ENCODE measurements around the gene TLR8. TPM values are rescaled to one million over a fixed set of nuclear protein-coding genes. Genes with fewer than 3 reads are reported as not detected.

Gene TLR8
- total and polyA plus RNA-seq, 2 of the 13 experiments (the other 11 are each of a cell fraction or from before 2014, with no cell fraction given), result not detected

- H3K9ac ChIP-seq (ENCODE audit: insufficient read depth, low read depth, low read length), result no peak overlapping the region
- 43% methylated on average over 4 of the region's 4 CpGs for WGBS (ENCODE audit: low lambda C conversion rate)
- no peaks in the 10 kb centered on the region for H3K79me2 ChIP-seq (ENCODE audit: insufficient read depth, low read length)
- intact Hi-C loops (cut with micrococcal nuclease; ENCODE audit: unreplicated experiment) (no loop called here), in situ Hi-C loops (cut with HindIII; ENCODE audit: extremely low pct_ligation_motif_present, low pct_unique_long_range_greater_than_20kb) (no loop called here)
- TF ChIP-seq BRD4 (CRISPR knock-in tag; IDR thresholded peaks at IDR 0.05) (no peak), MTA1 (CRISPR knock-in tag; IDR thresholded peaks at IDR 0.05; ENCODE audit: borderline replicate concordance) (no peak), MAZ (IDR thresholded peaks at IDR 0.05; ENCODE audit: borderline replicate concordance, low read depth, low read length) (no peak), MAZ (CRISPR knock-in tag; IDR thresholded peaks at IDR 0.05; ENCODE audit: low read depth) (no peak), MEIS1 (CRISPR knock-in tag; IDR thresholded peaks at IDR 0.05; ENCODE audit: borderline replicate concordance) (no peak), ZNF44 (CRISPR knock-in tag; IDR thresholded peaks at IDR 0.05) (no peak), GPN1 (CRISPR knock-in tag; IDR thresholded peaks at IDR 0.05; ENCODE audit: borderline replicate concordance) (no peak), SP140L (CRISPR knock-in tag; IDR thresholded peaks at IDR 0.05; ENCODE audit: borderline replicate concordance) (no peak), ZNF570 (CRISPR knock-in tag; IDR thresholded peaks at IDR 0.05; ENCODE audit: borderline replicate concordance) (no peak), DZIP1 (CRISPR knock-in tag; IDR thresholded peaks at IDR 0.05) (no peak), ZNF784 (CRISPR knock-in tag; IDR thresholded peaks at IDR 0.05; ENCODE audit: borderline replicate concordance) (no peak), ZNF121 (CRISPR knock-in tag; IDR thresholded peaks at IDR 0.05) (no peak), ZNF513 (CRISPR knock-in tag; conservative IDR thresholded peaks at IDR 0.05) (no peak), IRF1 (CRISPR knock-in tag; IDR thresholded peaks at IDR 0.05; ENCODE audit: low read depth) (no peak), ZSCAN25 (CRISPR knock-in tag; IDR thresholded peaks at IDR 0.05) (no peak), ELF3 (CRISPR knock-in tag; IDR thresholded peaks at IDR 0.05) (no peak)
- no peaks in the 10 kb centered on the region for H3K4me1 ChIP-seq (ENCODE audit: insufficient read depth, low read length)
- H2AFZ ChIP-seq (ENCODE audit: low read length), result no peak overlapping the region
- H3K4me2 ChIP-seq (ENCODE audit: low read depth, low read length), result no peak overlapping the region
- DNase-seq (ENCODE audit: low spot score) (no peak), ATAC-seq (no peak), FAIRE-seq (no peak)
- no peaks in the 10 kb centered on the region for H3K27me3 ChIP-seq (ENCODE audit: control insufficient read depth in 1 of 2, insufficient read depth in 2 of 2, low read length in 2 of 2)
- H3K4me3 ChIP-seq (replicated peaks in 1 of 3; ENCODE audit: insufficient read depth in 1 of 3, low read depth in 2 of 3, low read length in 3 of 3), result no peak overlapping the region
- no peaks in the 10 kb centered on the region for H4K20me1 ChIP-seq (ENCODE audit: insufficient read depth, low read length)
- H3K36me3 ChIP-seq (replicated peaks in 1 of 2; ENCODE audit: control insufficient read depth in 1 of 2, insufficient read depth in 2 of 2, low read length in 2 of 2), result no peaks in the 10 kb centered on the region
- ChIA-PET CTCF (ENCODE audit: low intra/inter-chr PET ratio, low total read pairs) (no interaction called here), POLR2A (no interaction called here)
- no peaks in the 10 kb centered on the region for H3K9me3 ChIP-seq (ENCODE audit: low read length)
- BruUV-seq (replicated peaks), result no TSS peak
- H3K27ac ChIP-seq (ENCODE audit: extremely low read length, insufficient read depth, low read length), result no peak overlapping the region
These were observed 37.7 kb upstream of the TLR8 start for GRCh38 chrX:12868747-12869146.

Measured in HepG2 (cell line).